GM12864 (cell line): ENCODE measurements around the gene CMC4.
A peak's percentile ranks its signal among the peaks of the same experiment; 100 is the strongest.

Experiments
- DNase-seq: peaks from one replicate; pipeline ENCODE4 v3.0.0-alpha.2; 2011; ENCODE audit warnings: low read depth
- H3K4me3 ChIP-seq: 2 replicates; pipeline ENCODE4 v1.5.1; 2011; ENCODE audit warnings: mild to moderate bottlenecking, low read depth, low read length, control low read depth
- CTCF ChIP-seq: IDR thresholded peaks from 2 replicates; pipeline ENCODE4 v1.5.1; 2011; ENCODE audit warnings: low read depth, mild to moderate bottlenecking, moderate library complexity, low read length, control low read depth, inconsistent platforms; ENCODE audit errors: missing control alignments

The CMC4 gene

GRCh38 chrX:155069414-155069813 lies 1.5 kb downstream of the CMC4 start:
- no peak for DNase-seq
- TF ChIP-seq CTCF: no peak
- H3K4me3 ChIP-seq: peak overlapping the region; percentile 59

- no peak overlapping the region for H3K4me3 ChIP-seq
- DNase-seq: no peak
- no peak for TF ChIP-seq CTCF
Measured at GRCh38 chrX:155068165-155068564, 2.8 kb downstream of the CMC4 start.

DNA sequence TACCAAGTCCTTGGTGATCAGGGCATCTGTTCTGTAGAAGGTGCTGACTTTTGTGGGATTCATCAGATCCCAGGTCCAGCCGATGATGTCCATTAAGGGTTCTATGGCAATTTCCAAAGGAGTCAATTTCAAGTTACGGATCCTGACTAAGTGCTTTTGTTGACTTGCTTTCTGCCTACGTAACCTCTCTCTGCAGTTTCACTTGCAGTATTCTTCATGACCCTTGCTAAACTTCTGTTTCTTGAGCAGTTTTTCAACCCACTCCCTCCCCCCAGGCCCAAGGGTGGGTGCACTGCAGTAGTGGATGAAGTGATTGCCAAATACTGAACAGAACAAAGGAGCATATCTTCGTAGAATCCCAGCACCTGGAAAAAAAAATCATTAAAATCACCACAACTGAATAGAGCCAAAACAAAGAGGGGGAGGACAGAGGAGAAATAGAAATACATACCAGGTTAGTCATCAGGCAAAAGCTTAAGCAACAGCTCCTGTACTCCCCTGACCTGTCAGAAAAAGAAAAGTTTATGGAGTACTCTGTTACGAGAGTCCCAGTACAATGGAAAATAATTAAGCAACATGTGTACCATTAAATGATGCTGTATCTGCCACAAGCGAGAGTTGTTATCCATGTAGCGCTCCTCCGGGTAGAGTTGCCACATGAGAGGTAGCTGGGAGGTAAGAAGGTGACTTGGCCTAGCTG lies 5.8 kb downstream of the CMC4 start:
- H3K4me3 ChIP-seq: no peak overlapping the region
- TF ChIP-seq CTCF: no peak
- no peak for DNase-seq

- no peak for TF ChIP-seq CTCF
- H3K4me3 ChIP-seq: no peak overlapping the region
- no peak for DNase-seq
Measured at GRCh38 chrX:155061760-155062159, 9.2 kb downstream of the CMC4 start.

GRCh38 chrX:155056877-155057792 lies 13.8 kb downstream of the CMC4 start:
- DNase-seq: no peak
- peak; percentile 78 for TF ChIP-seq CTCF
- peak overlapping the region; percentile 26 for H3K4me3 ChIP-seq

DNA sequence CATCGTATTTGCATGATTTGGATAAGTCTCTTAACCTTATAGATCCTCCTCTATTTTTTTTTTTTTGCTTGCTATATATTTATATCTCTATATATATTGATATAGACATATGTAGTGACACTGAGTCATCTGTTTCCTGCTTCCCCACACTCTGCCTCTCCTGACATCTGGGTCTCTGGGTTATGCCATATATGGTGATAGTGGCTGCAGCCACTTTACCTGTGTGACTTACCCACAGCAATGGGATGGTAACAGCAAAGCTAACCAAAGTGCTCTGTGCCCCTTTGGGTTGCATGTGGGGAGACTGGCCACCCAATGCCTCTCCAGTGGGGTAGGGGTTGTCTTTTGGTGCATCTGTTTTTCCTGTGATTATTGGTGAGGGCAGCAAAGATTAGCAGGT lies 14.5 kb downstream of the CMC4 start:
- no peak for DNase-seq
- no peak overlapping the region for H3K4me3 ChIP-seq
- TF ChIP-seq CTCF: no peak
